Uterus (tissue), 4 donors: ENCODE results near the gene DOCK1. TPM values are rescaled to one million over a fixed set of nuclear protein-coding genes. Genes with fewer than 3 reads are reported as not detected.

Experiments
- DNase-seq, 2 donors: peaks; one replicate each; pipeline ENCODE4 v3.0.0-alpha.2; 2019 to 2020
- H3K27ac ChIP-seq, 2 donors: fragments of 200-600 bp; sonication (generic); 1 replicate in 1 of 2; 2 replicates in 1 of 2; pipeline ENCODE4 v1.5.1; 2016 to 2018
- H3K27me3 ChIP-seq, 2 donors: fragments of 200-600 bp; sonication (generic); one replicate each; pipeline ENCODE4 v1.5.1; 2018 to 2019; ENCODE audit warnings: control low read depth in 1 of 2
- H3K36me3 ChIP-seq, 2 donors: fragments of 200-600 bp; sonication (generic); one replicate each; pipeline ENCODE4 v1.5.1; 2019; ENCODE audit warnings: control low read depth in 1 of 2
- H3K4me1 ChIP-seq, 2 donors: fragments of 200-600 bp; sonication (generic); one replicate each; pipeline ENCODE4 v1.5.1; 2018 to 2019; ENCODE audit warnings: control low read depth in 1 of 2
- H3K4me3 ChIP-seq, 2 donors: fragments of 200-600 bp; sonication (generic); 1 replicate in 1 of 2; 2 replicates in 1 of 2; pipeline ENCODE4 v1.5.1; 2018 to 2019; ENCODE audit warnings: mild to moderate bottlenecking in 1 of 2
- H3K9me3 ChIP-seq, 2 donors: fragments of 200-600 bp; sonication (generic); one replicate each; pipeline ENCODE4 v1.5.1; 2019; ENCODE audit warnings: control low read depth in 1 of 2
- POLR2A ChIP-seq, 2 donors: fragments of 450-650 bp; IDR thresholded peaks; one replicate each; pipeline ENCODE4 v1.6.1; 2016; ENCODE audit warnings: antibody characterized with exemption in 2 of 2, mild to moderate bottlenecking in 1 of 2, moderate library complexity in 1 of 2
- intact Hi-C: fragments of 100-400 bp; cut with DNase I; formaldehyde crosslinking; loops from one replicate; pipeline ENCODE4 v1.15.1; 2023; ENCODE audit warnings: low total_unique reads
- total RNA-seq, 4 donors: library from RNA; depleted of rRNA in 3 of 4; stranded (reverse); fragments of >200 nt in 3 of 4; gene quantifications; one replicate each; pipeline versions ENCODE4 v1.1.0 to v1.2.4, GENCODE V29; 2014 to 2023
- TF ChIP-seq, protein P1 (sequence below), 4 experiments: fragments of 200-600 bp in 2 of 4; fragments of 450-650 bp in 2 of 4; sonication (generic) in 2 of 4; IDR thresholded peaks; one replicate each; pipeline ENCODE4 v1.5.1; 2016 to 2019; ENCODE audit warnings: antibody characterized with exemption in 4 of 4, mild to moderate bottlenecking in 2 of 4, moderate library complexity in 1 of 4
- donor health status: DM: yes; HTN: yes; CAD: no.

Gene DOCK1
- total RNA-seq, 4 donors from 2014 or later, result 15.6 to 130 (median 65.0) TPM

DNA sequence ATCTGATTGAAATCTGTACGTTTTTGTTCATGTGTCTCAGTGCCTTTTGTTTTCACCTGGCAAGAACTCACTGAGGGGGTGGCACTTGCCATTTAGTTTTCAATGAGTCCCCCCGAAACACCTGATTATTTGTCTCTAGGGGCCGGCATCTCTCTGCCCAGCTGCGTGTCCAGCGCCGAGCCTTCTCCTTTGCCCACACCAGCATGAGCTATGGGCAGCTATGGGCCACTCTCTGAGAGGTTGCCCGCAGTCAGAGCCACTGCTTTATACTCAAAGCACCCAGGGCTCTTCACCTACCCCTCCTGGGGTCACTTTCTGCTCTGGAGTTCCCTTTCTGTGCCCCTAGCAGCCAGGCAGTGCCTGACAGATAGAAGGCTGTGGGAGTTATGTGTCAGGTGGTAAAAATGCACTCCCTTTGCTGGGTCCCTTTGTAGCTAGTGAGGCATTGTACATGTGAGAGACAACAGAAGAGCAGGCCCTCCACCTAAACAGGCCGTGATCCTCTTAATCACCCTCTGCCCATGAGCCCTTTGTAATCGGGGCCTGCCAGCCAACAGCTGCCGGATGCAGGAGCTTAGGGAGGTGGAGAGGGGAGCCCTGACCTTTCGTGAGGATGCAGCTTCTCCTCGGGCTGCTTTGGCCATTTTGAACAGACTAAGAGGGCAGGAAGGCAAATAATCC, 510.8 kb downstream of the DOCK1 start:
- Histone ChIP-seq H3K4me3 (no peak overlapping the region), H3K27ac (no peak overlapping the region), H3K27me3 (no peaks in the 10 kb centered on the region), H3K4me1 (no peaks in the 10 kb centered on the region), H3K9me3 (no peaks in the 10 kb centered on the region), H3K36me3 (no peaks in the 10 kb centered on the region)
- intact Hi-C loops, result no loop called here
- DNase-seq, result no peak
- TF ChIP-seq POLR2A (IDR thresholded peaks at IDR 0.05), result no peak
- TF ChIP-seq, protein P1, sequence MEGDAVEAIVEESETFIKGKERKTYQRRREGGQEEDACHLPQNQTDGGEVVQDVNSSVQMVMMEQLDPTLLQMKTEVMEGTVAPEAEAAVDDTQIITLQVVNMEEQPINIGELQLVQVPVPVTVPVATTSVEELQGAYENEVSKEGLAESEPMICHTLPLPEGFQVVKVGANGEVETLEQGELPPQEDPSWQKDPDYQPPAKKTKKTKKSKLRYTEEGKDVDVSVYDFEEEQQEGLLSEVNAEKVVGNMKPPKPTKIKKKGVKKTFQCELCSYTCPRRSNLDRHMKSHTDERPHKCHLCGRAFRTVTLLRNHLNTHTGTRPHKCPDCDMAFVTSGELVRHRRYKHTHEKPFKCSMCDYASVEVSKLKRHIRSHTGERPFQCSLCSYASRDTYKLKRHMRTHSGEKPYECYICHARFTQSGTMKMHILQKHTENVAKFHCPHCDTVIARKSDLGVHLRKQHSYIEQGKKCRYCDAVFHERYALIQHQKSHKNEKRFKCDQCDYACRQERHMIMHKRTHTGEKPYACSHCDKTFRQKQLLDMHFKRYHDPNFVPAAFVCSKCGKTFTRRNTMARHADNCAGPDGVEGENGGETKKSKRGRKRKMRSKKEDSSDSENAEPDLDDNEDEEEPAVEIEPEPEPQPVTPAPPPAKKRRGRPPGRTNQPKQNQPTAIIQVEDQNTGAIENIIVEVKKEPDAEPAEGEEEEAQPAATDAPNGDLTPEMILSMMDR (IDR thresholded peaks at IDR 0.05), result no peak

DNA sequence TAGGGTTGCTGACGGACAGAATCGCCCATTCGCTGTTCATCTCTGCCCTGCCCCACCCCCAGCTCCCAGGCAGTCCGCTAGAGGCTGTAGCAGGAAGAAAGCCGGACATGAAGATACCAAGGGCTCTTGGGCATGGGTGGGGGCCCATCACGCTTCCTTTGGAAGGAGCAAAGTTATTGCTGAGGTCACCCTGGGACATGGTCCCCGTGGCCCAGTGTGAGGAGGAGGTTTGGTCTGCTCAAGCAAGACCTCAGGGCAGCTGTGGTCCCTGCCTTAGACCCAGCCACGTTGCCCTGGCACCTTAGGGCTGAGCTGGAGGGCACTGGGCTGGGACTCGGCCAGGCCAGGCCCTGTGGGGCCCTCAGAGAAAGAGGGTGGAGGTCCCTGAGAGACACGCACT, 511.8 kb downstream of the DOCK1 start:
- no peak overlapping the region for H3K27ac ChIP-seq
- H3K4me3 ChIP-seq, result no peak overlapping the region
- no peaks in the 10 kb centered on the region for H3K27me3 ChIP-seq
- no peaks in the 10 kb centered on the region for H3K36me3 ChIP-seq
- H3K4me1 ChIP-seq, result no peaks in the 10 kb centered on the region
- no peak for DNase-seq
- TF ChIP-seq POLR2A (IDR thresholded peaks at IDR 0.05), result no peak
- TF ChIP-seq, protein P1 (IDR thresholded peaks at IDR 0.05), result no peak
- H3K9me3 ChIP-seq, result no peaks in the 10 kb centered on the region
- intact Hi-C loops, result no loop called here

DNA sequence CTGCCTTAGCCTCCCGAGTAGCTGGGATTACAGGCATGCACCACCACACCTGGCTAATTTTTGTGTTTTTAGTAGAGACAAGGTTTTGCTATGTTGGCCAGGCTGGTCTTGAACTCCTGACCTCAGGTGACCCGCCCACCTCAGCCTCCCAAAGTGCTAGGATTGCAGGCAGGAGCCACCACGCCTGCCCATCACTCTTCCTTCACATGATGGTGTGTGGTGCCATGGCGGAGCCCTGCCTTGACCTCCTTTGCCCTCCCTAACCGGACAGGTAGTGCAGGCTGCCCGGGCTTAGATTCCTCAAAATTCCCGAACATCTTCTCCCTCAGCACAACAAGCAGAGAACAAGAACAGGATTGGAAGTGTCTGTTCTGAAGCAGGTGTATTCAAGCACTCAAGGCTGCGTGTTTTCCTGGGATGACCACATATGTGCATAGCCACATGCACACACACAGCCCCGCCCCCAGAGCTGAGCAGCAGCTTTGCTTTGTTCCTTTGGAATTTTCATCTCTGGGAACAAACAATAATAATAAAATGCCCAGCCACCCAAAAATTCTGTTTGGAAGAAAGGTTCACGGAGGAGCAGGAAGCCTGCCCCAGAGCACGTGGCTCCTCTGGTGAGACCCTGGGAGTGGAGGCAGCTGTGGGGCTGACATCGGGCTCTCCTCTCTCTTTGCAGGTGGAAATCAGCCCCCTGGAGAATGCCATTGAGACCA, 512.6 kb downstream of the DOCK1 start:
- intact Hi-C loops, result no loop called here
- Histone ChIP-seq H3K27me3 (no peaks in the 10 kb centered on the region), H3K27ac (no peak overlapping the region), H3K36me3 (no peaks in the 10 kb centered on the region), H3K4me1 (no peaks in the 10 kb centered on the region), H3K4me3 (no peak overlapping the region), H3K9me3 (no peaks in the 10 kb centered on the region)
- DNase-seq, result no peak
- TF ChIP-seq, protein P1 (IDR thresholded peaks at IDR 0.05), result no peak
- no peak for TF ChIP-seq POLR2A (IDR thresholded peaks at IDR 0.05)

DNA sequence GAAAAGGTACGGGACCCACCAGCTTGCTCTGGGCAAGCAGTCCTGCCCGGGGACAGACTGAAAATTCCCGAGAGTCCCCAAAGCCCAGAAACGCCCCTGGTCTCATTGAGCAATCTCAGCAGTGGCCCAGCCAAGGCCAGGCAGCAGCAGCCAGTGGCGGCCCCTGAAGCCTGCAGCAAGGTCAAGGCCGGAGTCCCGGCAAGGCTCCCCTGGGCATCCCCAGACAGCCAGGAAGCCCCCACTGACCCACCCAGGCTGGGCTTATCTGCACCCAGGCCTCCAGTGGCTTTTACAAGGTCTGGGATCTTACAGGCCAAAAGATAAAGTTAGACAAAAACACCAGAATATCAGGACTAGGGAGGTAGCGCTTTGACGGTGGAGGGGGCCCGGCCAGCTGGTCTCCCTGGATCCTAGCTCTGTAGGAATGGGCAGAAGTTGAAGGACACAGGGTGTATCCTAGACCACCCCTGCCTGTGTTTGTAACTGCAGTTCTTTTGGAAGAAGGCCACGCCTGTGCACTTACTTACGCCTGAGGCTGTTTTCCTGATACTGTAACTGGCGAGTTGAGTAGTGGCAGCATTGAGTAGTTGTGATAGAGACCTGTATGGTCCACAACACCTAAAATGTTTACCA, 513.4 kb downstream of the DOCK1 start:
- intact Hi-C loops, result no loop called here
- no peak overlapping the region for H3K27ac ChIP-seq
- H3K27me3 ChIP-seq, result no peaks in the 10 kb centered on the region
- H3K4me1 ChIP-seq, result no peaks in the 10 kb centered on the region
- H3K9me3 ChIP-seq, result no peaks in the 10 kb centered on the region
- H3K4me3 ChIP-seq, result no peak overlapping the region
- DNase-seq, result no peak
- TF ChIP-seq, protein P1 (IDR thresholded peaks at IDR 0.05), result no peak
- TF ChIP-seq POLR2A (IDR thresholded peaks at IDR 0.05), result no peak
- no peaks in the 10 kb centered on the region for H3K36me3 ChIP-seq

DNA sequence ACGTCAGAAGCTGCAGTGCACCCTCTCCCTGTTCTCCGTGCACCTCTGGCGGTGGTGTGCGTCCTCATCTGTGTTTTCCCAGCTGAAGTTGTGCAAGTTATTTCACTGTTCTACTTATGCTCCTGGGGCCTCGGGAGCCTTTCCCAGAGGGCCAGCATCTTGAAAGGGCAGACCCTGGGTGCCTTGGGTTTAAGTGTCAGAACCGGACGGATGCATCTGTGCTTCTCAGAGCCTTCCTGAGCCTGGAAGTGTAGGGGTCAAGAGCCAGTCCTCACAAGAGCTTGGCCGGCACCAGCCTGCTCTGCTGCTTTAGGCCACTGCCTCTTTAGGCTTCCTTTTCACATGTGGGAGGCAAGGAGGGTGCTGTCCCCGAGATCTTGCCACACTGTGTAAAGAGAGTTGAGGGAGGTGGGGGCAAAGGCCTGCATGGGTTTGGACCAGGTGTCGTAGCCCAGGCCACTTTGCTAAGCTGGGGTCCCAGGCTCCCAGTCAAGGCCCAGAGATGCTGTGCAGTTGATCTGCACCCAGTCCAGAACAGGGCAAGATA, 515.0 kb downstream of the DOCK1 start:
- no peaks in the 10 kb centered on the region for H3K9me3 ChIP-seq
- intact Hi-C loops, result no loop called here
- H3K4me3 ChIP-seq, result no peak overlapping the region
- no peak for DNase-seq
- H3K4me1 ChIP-seq, result no peaks in the 10 kb centered on the region
- no peaks in the 10 kb centered on the region for H3K36me3 ChIP-seq
- H3K27me3 ChIP-seq, result no peaks in the 10 kb centered on the region
- H3K27ac ChIP-seq, result no peak overlapping the region
- TF ChIP-seq POLR2A (IDR thresholded peaks at IDR 0.05), result no peak
- TF ChIP-seq, protein P1 (IDR thresholded peaks at IDR 0.05), result no peak
